GM23338 (cell line): ENCODE measurements around the gene KIF1A. TPM values are rescaled to one million over a fixed set of nuclear protein-coding genes. Genes with fewer than 3 reads are reported as not detected.

ENCODE experiments used
- ATAC-seq: fragments of 200-7000 bp; cut with Tn5 transposase; 3 replicates; pipeline ENCODE4 v1.9.1; 2020
- DNase-seq: peaks from one replicate; pipeline ENCODE4 v3.0.0-alpha.2; 2015; ENCODE audit warnings: low spot score
- H2AFZ ChIP-seq: fragments of 200-600 bp; sonication (generic); 2 replicates; pipeline ENCODE4 v1.8.0; 2016; ENCODE audit warnings: antibody characterized with exemption, mild to moderate bottlenecking, moderate library complexity
- H3F3A ChIP-seq: fragments of 200-600 bp; sonication (generic); replicated peaks from 2 replicates; pipeline ENCODE4 v1.8.0; 2017; ENCODE audit warnings: antibody characterized with exemption, mixed run types, low read depth
- H3K27ac ChIP-seq: fragments of 200-600 bp; sonication (generic); 2 replicates; pipeline ENCODE4 v1.6.1; 2016; ENCODE audit warnings: low read depth
- H3K27me3 ChIP-seq: fragments of 200-600 bp; sonication (generic); 2 replicates; pipeline ENCODE4 v1.8.0; 2016; ENCODE audit warnings: mild to moderate bottlenecking, mixed run types, moderate library complexity; ENCODE audit not compliant: insufficient read depth
- H3K36me3 ChIP-seq: fragments of 200-600 bp; sonication (generic); 2 replicates; pipeline ENCODE4 v1.8.0; 2016; ENCODE audit warnings: mild to moderate bottlenecking; ENCODE audit not compliant: insufficient read depth
- H3K4me1 ChIP-seq: fragments of 200-600 bp; sonication (generic); 2 replicates; pipeline ENCODE4 v1.8.0; 2016; ENCODE audit warnings: mild to moderate bottlenecking, moderate library complexity; ENCODE audit not compliant: insufficient read depth
- H3K4me2 ChIP-seq: fragments of 200-600 bp; sonication (generic); 2 replicates; pipeline ENCODE4 v1.7.1; 2017; ENCODE audit warnings: mixed run types
- H3K4me3 ChIP-seq: fragments of 200-600 bp; sonication (generic); 2 replicates; pipeline ENCODE4 v1.6.1; 2016; ENCODE audit warnings: mixed run types
- H3K79me2 ChIP-seq: fragments of 200-600 bp; sonication (generic); replicated peaks from 2 replicates; pipeline ENCODE4 v1.8.0; 2017; ENCODE audit warnings: mild to moderate bottlenecking; ENCODE audit not compliant: insufficient read depth
- H3K9me2 ChIP-seq: fragments of 200-600 bp; sonication (generic); 2 replicates; pipeline ENCODE4 v1.8.0; 2017; ENCODE audit not compliant: insufficient read depth
- H4K20me1 ChIP-seq: fragments of 200-600 bp; sonication (generic); replicated peaks from 2 replicates; pipeline ENCODE4 v1.8.0; 2017; ENCODE audit warnings: mild to moderate bottlenecking; ENCODE audit not compliant: insufficient read depth
- H3K27ac Mint-ChIP-seq: 2 replicates; pipeline ENCODE4 v1.8.0; 2020; ENCODE audit warnings: inconsistent platforms, mild to moderate bottlenecking, moderate library complexity, mixed read lengths
- H3K27me3 Mint-ChIP-seq: 3 replicates; pipeline ENCODE4 v1.8.0; 2022; ENCODE audit warnings: low read depth, mild to moderate bottlenecking, moderate library complexity, mixed read lengths, inconsistent platforms; ENCODE audit not compliant: insufficient read depth, poor library complexity
- H3K36me3 Mint-ChIP-seq: 3 replicates; pipeline ENCODE4 v1.8.0; 2021; ENCODE audit warnings: low read depth, mild to moderate bottlenecking, inconsistent platforms, moderate library complexity, mixed read lengths
- H3K4me1 Mint-ChIP-seq: 3 replicates; pipeline ENCODE4 v1.8.0; 2020; ENCODE audit warnings: mild to moderate bottlenecking, inconsistent platforms, mixed read lengths
- H3K4me3 Mint-ChIP-seq: 3 replicates; pipeline ENCODE4 v1.8.0; 2021; ENCODE audit warnings: moderate library complexity, mild to moderate bottlenecking, inconsistent platforms, mixed read lengths
- H3K9me3 Mint-ChIP-seq: 3 replicates; pipeline ENCODE4 v1.8.0; 2020; ENCODE audit warnings: moderate library complexity, mild to moderate bottlenecking, inconsistent platforms, mixed read lengths
- EZH2phosphoT487 ChIP-seq: fragments of 200-600 bp; sonication (generic); IDR thresholded peaks from one replicate; pipeline ENCODE4 v1.8.1; 2018; ENCODE audit warnings: antibody characterized with exemption; ENCODE audit not compliant: unreplicated experiment
- NANOG ChIP-seq: IDR thresholded peaks from 2 replicates; pipeline ENCODE4 v1.6.1; 2016; ENCODE audit warnings: antibody characterized with exemption, borderline replicate concordance
- ZNF331 ChIP-seq: fragments of 250-450 bp; sonication (Bioruptor Pico); IDR thresholded peaks from 2 replicates; pipeline ENCODE4 v1.5.0; 2020; ENCODE audit warnings: low read depth, mild to moderate bottlenecking, moderate library complexity
- polyA plus RNA-seq: library from polyadenylated mRNA; unstranded; fragments of >200 nt; fragmentation: Nextera tagmentation; extraction: Ambion mirVana; gene quantifications from 2 replicates; pipeline ENCODE4 v1.2.1, GENCODE V29; 2016
- total RNA-seq: library from RNA; depleted of rRNA; stranded (reverse); fragments of >200 nt; shearing (Covaris generic); gene quantifications from 2 replicates; pipeline ENCODE4 v1.2.3, GENCODE V29; 2014
- TF ChIP-seq, protein P1 (sequence below), 2 experiments: fragments of 200-600 bp in 1 of 2; sonication (generic) in 1 of 2; conservative IDR thresholded peaks; 2 replicates each; pipeline versions ENCODE4 v1.5.1 to v1.6.1; 2016 to 2017; ENCODE audit warnings: antibody characterized with exemption in 2 of 2, low read depth in 2 of 2, mild to moderate bottlenecking in 2 of 2, moderate library complexity in 1 of 2
- TF ChIP-seq, protein P2 (sequence below): fragments of 250-450 bp; sonication (Bioruptor Pico); IDR thresholded peaks from 2 replicates; pipeline ENCODE4 v1.5.0; 2020; ENCODE audit warnings: mild to moderate bottlenecking, moderate library complexity

KIF1A gene
- total and polyA plus RNA-seq, 2 experiments from 2014 or later: 169 to 214 TPM

DNA sequence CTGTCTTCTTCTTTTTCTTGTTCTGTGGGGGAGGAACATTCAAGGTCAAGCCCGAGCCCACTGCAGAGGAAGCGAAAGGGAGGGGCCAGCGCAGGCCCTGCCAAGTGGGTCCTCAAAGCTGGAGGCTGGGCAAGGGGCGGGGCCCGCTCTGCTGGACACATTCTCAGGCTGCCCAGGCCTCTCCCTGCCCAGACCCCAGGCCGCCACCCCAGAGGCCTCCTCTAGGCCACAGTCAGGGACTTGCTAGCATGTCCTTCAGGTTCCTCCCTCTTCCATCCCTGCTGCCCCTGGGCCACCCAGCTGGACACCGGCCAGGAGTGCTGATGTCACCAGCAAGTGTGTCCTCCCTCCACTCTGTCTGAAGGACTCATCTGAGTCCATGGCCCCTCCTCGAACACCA lies 44.1 kb downstream of the KIF1A start:
- no peaks in the 10 kb centered on the region for H3K79me2 ChIP-seq
- TF ChIP-seq, protein P1, sequence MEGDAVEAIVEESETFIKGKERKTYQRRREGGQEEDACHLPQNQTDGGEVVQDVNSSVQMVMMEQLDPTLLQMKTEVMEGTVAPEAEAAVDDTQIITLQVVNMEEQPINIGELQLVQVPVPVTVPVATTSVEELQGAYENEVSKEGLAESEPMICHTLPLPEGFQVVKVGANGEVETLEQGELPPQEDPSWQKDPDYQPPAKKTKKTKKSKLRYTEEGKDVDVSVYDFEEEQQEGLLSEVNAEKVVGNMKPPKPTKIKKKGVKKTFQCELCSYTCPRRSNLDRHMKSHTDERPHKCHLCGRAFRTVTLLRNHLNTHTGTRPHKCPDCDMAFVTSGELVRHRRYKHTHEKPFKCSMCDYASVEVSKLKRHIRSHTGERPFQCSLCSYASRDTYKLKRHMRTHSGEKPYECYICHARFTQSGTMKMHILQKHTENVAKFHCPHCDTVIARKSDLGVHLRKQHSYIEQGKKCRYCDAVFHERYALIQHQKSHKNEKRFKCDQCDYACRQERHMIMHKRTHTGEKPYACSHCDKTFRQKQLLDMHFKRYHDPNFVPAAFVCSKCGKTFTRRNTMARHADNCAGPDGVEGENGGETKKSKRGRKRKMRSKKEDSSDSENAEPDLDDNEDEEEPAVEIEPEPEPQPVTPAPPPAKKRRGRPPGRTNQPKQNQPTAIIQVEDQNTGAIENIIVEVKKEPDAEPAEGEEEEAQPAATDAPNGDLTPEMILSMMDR (conservative IDR thresholded peaks at IDR 0.05; ENCODE audit: low read depth in 2 of 2): no peak
- TF ChIP-seq EZH2phosphoT487 (no peak), ZNF331 (CRISPR knock-in tag) (no peak), NANOG (no peak)
- TF ChIP-seq, protein P2, sequence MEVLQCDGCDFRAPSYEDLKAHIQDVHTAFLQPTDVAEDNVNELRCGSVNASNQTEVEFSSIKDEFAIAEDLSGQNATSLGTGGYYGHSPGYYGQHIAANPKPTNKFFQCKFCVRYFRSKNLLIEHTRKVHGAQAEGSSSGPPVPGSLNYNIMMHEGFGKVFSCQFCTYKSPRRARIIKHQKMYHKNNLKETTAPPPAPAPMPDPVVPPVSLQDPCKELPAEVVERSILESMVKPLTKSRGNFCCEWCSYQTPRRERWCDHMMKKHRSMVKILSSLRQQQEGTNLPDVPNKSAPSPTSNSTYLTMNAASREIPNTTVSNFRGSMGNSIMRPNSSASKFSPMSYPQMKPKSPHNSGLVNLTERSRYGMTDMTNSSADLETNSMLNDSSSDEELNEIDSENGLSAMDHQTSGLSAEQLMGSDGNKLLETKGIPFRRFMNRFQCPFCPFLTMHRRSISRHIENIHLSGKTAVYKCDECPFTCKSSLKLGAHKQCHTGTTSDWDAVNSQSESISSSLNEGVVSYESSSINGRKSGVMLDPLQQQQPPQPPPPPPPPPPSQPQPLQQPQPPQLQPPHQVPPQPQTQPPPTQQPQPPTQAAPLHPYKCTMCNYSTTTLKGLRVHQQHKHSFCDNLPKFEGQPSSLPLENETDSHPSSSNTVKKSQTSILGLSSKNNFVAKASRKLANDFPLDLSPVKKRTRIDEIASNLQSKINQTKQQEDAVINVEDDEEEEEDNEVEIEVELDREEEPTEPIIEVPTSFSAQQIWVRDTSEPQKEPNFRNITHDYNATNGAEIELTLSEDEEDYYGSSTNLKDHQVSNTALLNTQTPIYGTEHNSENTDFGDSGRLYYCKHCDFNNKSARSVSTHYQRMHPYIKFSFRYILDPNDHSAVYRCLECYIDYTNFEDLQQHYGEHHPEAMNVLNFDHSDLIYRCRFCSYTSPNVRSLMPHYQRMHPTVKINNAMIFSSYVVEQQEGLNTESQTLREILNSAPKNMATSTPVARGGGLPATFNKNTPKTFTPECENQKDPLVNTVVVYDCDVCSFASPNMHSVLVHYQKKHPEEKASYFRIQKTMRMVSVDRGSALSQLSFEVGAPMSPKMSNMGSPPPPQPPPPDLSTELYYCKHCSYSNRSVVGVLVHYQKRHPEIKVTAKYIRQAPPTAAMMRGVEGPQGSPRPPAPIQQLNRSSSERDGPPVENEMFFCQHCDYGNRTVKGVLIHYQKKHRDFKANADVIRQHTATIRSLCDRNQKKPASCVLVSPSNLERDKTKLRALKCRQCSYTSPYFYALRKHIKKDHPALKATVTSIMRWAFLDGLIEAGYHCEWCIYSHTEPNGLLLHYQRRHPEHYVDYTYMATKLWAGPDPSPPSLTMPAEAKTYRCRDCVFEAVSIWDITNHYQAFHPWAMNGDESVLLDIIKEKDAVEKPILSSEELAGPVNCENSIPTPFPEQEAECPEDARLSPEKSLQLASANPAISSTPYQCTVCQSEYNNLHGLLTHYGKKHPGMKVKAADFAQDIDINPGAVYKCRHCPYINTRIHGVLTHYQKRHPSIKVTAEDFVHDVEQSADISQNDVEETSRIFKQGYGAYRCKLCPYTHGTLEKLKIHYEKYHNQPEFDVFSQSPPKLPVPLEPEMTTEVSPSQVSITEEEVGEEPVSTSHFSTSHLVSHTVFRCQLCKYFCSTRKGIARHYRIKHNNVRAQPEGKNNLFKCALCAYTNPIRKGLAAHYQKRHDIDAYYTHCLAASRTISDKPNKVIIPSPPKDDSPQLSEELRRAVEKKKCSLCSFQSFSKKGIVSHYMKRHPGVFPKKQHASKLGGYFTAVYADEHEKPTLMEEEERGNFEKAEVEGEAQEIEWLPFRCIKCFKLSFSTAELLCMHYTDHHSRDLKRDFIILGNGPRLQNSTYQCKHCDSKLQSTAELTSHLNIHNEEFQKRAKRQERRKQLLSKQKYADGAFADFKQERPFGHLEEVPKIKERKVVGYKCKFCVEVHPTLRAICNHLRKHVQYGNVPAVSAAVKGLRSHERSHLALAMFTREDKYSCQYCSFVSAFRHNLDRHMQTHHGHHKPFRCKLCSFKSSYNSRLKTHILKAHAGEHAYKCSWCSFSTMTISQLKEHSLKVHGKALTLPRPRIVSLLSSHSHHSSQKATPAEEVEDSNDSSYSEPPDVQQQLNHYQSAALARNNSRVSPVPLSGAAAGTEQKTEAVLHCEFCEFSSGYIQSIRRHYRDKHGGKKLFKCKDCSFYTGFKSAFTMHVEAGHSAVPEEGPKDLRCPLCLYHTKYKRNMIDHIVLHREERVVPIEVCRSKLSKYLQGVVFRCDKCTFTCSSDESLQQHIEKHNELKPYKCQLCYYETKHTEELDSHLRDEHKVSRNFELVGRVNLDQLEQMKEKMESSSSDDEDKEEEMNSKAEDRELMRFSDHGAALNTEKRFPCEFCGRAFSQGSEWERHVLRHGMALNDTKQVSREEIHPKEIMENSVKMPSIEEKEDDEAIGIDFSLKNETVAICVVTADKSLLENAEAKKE (CRISPR knock-in tag): no peak
- H3K4me2 ChIP-seq: no peak overlapping the region
- H3K9me2 ChIP-seq: no peaks in the 10 kb centered on the region
- H3K36me3 ChIP-seq: peaks cover 17% of the 10 kb centered on the region
- Mint-ChIP-seq H3K27me3 (peaks cover 9% of the 10 kb centered on the region), H3K36me3 (peaks cover 56% of the 10 kb centered on the region), H3K4me1 (no peaks in the 10 kb centered on the region), H3K4me3 (no peak overlapping the region), H3K27ac (no peak overlapping the region; the same call in 1 of the 2 replicates), H3K9me3 (no peaks in the 10 kb centered on the region; the same call in 2 of the 3 replicates)
- H3K4me1 ChIP-seq: no peaks in the 10 kb centered on the region
- no peaks in the 10 kb centered on the region for H3F3A ChIP-seq
- no peak overlapping the region for H2AFZ ChIP-seq
- DNase-seq (no peak), ATAC-seq (no peak)
- no peak overlapping the region for H3K27ac ChIP-seq
- H4K20me1 ChIP-seq: peaks cover 22% of the 10 kb centered on the region; the same call in 1 of the 2 replicates
- H3K27me3 ChIP-seq: no peaks in the 10 kb centered on the region
- H3K4me3 ChIP-seq: no peak overlapping the region
